Measurements from ENCODE around the gene ZNF563. TPM values are rescaled to one million over a fixed set of nuclear protein-coding genes. Genes with fewer than 3 reads are reported as not detected.

ZNF563 gene
- 5.3 TPM for total RNA-seq

DNA sequence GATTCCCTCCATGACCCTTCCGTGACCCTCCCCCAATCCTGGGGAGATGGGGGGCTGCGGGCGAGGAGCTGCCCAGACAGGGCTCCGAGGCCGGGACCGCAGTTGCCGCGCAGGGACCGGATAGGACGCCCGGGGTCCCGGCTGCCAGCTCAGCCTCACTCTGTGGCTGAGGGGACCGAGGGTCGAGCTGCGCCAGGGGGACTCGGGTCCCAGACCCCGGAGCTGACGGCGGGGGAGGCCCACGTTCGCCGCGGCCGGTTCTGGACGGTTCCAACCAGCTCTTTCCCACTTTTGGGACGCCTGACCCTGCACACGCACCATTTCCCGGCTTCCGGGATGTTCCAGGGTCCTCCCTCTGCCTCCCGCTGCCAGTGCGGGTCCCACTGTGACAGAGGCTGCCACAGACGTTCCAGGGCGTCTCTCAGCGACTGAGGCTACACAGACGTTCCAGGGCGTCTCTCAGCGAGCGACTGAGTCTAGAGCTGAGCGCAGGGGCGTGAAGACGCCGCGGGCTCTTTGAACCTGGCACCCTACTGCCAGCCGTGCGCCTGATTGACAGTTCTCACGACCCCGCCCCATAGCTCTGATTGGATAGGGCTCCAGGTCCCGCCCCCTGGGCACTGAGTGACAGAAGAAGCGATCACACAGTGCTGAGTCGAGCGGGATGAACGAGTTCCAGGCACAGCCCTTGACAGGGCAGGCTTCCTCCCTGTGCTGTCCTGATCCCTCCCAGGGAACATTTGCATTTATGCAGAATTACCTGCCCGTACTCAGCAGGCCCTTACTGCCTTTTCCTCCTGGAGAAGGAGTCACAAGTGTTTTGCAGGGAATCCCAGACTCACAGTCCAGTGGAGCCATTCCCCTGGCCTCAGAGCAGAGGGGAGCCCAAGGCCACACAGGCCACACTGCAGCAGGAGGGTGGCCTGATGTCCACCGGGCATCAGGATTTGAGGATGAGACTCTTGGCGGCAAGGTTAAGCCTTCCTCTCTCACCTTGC lies at the start of gene ZNF563:
Gene ZNF563 (minus strand): TSS at position 472 of the 998 bp plus-strand sequence. CDS start 151 bp downstream, at position 321.

GRCh38 chr19:12365236-12366162 lies 32.1 kb upstream of the ZNF563 start, which contains the start of gene ZNF442:
Gene ZNF442 (minus strand): TSS chr19:12365683. CDS start chr19:12363631, 2,052 bp downstream.

GRCh38 chr19:12294249-12295158 lies 38.9 kb downstream of the ZNF563 start, which contains the start of gene ZNF44:
Gene ZNF44 (minus strand): TSS chr19:12294883. CDS start chr19:12294694, 189 bp downstream.

Small RNA genes lying within 50 kb of the gene (small RNA-seq; reads per million reads assigned to genes)
- not detected for gene RPS29P23 (ENCODE audit: low replicate concordance)

Other genes starting within 250 kb of the ZNF563 start
- 13.5 TPM for gene ZNF20, start 193.3 kb downstream of the ZNF563 start, total RNA-seq
- gene ZNF625, start 176.9 kb downstream of the ZNF563 start, total RNA-seq = 22.8 TPM
- 17.4 TPM for gene ZNF136, start 170.5 kb downstream of the ZNF563 start, total RNA-seq
- 27.0 TPM for gene ZNF44, start 38.8 kb downstream of the ZNF563 start, total RNA-seq
- 8.1 TPM for gene ZNF442, start 32.0 kb upstream of the ZNF563 start, total RNA-seq
- gene ZNF799, start 67.6 kb upstream of the ZNF563 start, total RNA-seq = 6.0 TPM
- gene ZNF443, start 107.4 kb upstream of the ZNF563 start, total RNA-seq = 8.6 TPM
- 13.7 TPM for gene ZNF709, start 151.2 kb upstream of the ZNF563 start, total RNA-seq
- gene ZNF564, start 217.8 kb upstream of the ZNF563 start, total RNA-seq = 24.9 TPM